WERI-Rb-1 (cell line): ENCODE data around the gene VGLL4.

ENCODE experiments used
- DNase-seq: peaks from one replicate; pipeline ENCODE4 v3.0.0-alpha.2; 2020
- H3K27ac ChIP-seq: fragments of 250-450 bp; sonication (Bioruptor Pico); 2 replicates; pipeline ENCODE4 v1.5.1; 2020; ENCODE audit warnings: mild to moderate bottlenecking, moderate library complexity
- H3K27me3 ChIP-seq: fragments of 250-450 bp; sonication (Bioruptor Pico); 2 replicates; pipeline ENCODE4 v1.5.1; 2021; ENCODE audit warnings: mild to moderate bottlenecking, low read depth, moderate library complexity; ENCODE audit not compliant: insufficient read depth, severe bottlenecking
- H3K36me3 ChIP-seq: fragments of 250-450 bp; sonication (Bioruptor Pico); 2 replicates; pipeline ENCODE4 v1.5.1; 2020; ENCODE audit warnings: mild to moderate bottlenecking, moderate library complexity
- H3K4me3 ChIP-seq: 2 replicates; pipeline ENCODE4 v1.5.1; 2011; ENCODE audit warnings: low read depth, mild to moderate bottlenecking, control low read depth, low read length
- H3K9me3 ChIP-seq: fragments of 250-450 bp; sonication (Bioruptor Pico); 2 replicates; pipeline ENCODE4 v1.5.1; 2021; ENCODE audit warnings: mild to moderate bottlenecking, moderate library complexity; ENCODE audit not compliant: severe bottlenecking
- CTCF ChIP-seq: IDR thresholded peaks from 2 replicates; pipeline ENCODE4 v1.5.1; 2011; ENCODE audit warnings: low read depth, mild to moderate bottlenecking, control low read depth, inconsistent platforms, low read length

The VGLL4 gene

DNA sequence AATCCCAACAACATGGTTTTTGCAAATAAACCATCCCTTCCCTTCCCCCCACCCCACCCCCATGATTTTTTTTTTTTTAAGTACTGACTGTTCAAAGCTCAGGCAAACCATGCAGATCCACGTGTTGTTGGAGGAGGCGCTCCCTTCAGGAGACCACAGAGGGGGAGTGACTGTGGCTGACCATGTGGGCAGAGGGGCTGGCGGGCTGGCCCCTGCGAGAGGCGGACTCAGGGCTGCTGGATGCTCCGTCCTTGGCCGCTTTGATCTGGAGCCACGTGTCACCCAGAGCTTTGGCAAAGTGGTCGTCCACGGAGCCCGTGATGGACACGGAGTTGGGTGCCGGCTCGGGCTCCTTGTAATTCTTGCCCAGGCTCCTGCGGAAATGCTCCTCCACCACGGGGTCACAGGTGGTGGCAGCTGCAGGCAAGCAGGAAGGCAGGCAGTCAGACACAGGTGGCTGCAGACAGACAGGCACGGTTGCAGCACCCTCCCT lies 85.3 kb downstream of the VGLL4 start:
- Histone ChIP-seq H3K9me3 (no peaks in the 10 kb centered on the region), H3K27ac (no peak overlapping the region), H3K4me3 (no peak overlapping the region), H3K27me3 (no peaks in the 10 kb centered on the region), H3K36me3 (peaks cover 81% of the 10 kb centered on the region)
- no peak for DNase-seq
- TF ChIP-seq CTCF: no peak

DNA sequence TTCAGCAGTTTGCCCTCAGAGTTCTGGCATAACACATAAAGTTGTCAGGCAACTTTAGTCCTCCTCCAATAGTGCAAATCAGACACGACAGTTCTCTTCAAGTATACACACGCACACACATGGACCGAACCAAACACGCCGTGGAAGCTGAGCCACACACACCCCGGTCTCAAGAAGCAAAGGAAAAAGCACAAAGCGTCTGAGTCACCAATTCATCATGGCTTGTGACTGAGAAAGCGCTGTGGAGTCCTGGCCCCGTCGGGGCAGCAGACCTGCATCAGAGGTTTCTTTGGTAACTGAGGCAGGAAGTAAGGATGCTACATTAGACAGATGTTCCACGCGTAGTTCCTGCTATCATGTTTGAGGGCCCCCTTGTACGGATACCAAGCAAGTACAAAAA lies 85.7 kb downstream of the VGLL4 start:
- peaks cover 77% of the 10 kb centered on the region for H3K36me3 ChIP-seq
- no peak overlapping the region for H3K4me3 ChIP-seq
- no peak overlapping the region for H3K27ac ChIP-seq
- no peaks in the 10 kb centered on the region for H3K27me3 ChIP-seq
- H3K9me3 ChIP-seq: no peaks in the 10 kb centered on the region
- no peak for DNase-seq
- no peak for TF ChIP-seq CTCF

DNA sequence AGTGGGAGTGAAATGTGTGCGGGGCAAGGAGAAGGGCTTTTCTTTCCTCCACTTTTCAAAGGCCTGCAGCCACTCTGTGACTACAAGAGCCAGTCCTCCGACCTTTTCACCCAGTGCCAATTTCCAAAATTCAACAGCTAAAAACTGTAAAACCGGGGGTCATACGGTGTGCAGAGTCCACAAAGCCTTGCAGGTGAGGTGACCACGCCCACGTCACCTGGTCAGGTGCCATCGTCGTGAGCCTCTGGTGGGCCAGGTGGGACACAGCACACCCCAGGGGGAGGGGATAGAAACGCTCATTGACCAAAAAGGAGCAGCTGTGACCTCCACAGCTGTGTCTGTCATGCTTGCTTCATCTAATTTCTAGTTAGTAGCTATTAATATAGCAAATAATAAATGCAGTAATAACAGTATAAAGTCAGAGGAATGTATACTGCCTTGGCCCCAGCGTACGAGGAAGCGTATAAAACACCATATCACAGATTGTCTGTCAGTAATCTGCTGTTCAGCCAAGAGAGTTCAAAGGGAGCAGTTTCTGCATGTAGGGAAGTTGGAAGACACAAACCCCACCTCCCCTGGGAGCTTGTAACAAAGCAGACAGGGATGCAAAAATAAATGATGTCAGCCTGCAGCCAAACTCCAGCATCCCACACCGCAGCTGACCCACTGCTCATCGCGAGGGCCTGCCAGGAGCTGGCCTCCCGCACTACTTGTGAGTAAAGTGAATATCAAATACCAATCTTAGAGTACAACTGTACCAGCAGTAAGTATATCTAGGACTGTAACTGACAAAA lies 86.7 kb downstream of the VGLL4 start:
- Histone ChIP-seq H3K36me3 (peaks cover 67% of the 10 kb centered on the region), H3K27ac (no peak overlapping the region), H3K9me3 (no peaks in the 10 kb centered on the region), H3K4me3 (no peak overlapping the region), H3K27me3 (no peaks in the 10 kb centered on the region)
- TF ChIP-seq CTCF: no peak
- no peak for DNase-seq

GRCh38 chr3:11555881-11556633 lies 87.7 kb downstream of the VGLL4 start:
- Histone ChIP-seq H3K9me3 (no peaks in the 10 kb centered on the region), H3K4me3 (no peak overlapping the region), H3K36me3 (peaks cover 63% of the 10 kb centered on the region), H3K27me3 (no peaks in the 10 kb centered on the region), H3K27ac (no peak overlapping the region)
- TF ChIP-seq CTCF: no peak
- no peak for DNase-seq

GRCh38 chr3:11555211-11555782 lies 88.4 kb downstream of the VGLL4 start:
- no peak for DNase-seq
- no peak for TF ChIP-seq CTCF
- Histone ChIP-seq H3K9me3 (no peaks in the 10 kb centered on the region), H3K4me3 (no peak overlapping the region), H3K27ac (no peak overlapping the region), H3K36me3 (peaks cover 55% of the 10 kb centered on the region), H3K27me3 (no peaks in the 10 kb centered on the region)
